BLaER1 treated with 17β-estradiol and CSF1 and Interleukin-3, amounts not matched to agents 10 nM and 100 nM (cell line): ENCODE data around the gene FAM217A.

Experiments
- H3K27ac ChIP-seq, 11 experiments: shearing (Covaris generic); formaldehyde crosslinking; 2 replicates each; pipeline ENCODE4 v1.8.1; 2022
- H3K27me3 ChIP-seq, 11 experiments: shearing (Covaris generic); formaldehyde crosslinking; 2 replicates each; pipeline ENCODE4 v1.8.1; 2022
- H3K36me3 ChIP-seq, 11 experiments: shearing (Covaris generic); formaldehyde crosslinking; 2 replicates each; pipeline ENCODE4 v1.8.1; 2022
- H3K4me1 ChIP-seq, 10 experiments: shearing (Covaris generic); formaldehyde crosslinking; 2 replicates each; pipeline ENCODE4 v1.8.1; 2022
- H3K4me2 ChIP-seq, 11 experiments: shearing (Covaris generic); formaldehyde crosslinking; 2 replicates each; pipeline ENCODE4 v1.8.1; 2022
- H3K4me3 ChIP-seq, 10 experiments: shearing (Covaris generic); formaldehyde crosslinking; 2 replicates each; pipeline ENCODE4 v1.8.1; 2022
- H3K9ac ChIP-seq, 11 experiments: shearing (Covaris generic); formaldehyde crosslinking; 2 replicates each; pipeline ENCODE4 v1.8.1; 2022
- H3K9me3 ChIP-seq, 11 experiments: shearing (Covaris generic); formaldehyde crosslinking; replicated peaks in 1 of 11; 2 replicates each; pipeline ENCODE4 v1.8.1; 2022
- H4K20me1 ChIP-seq, 11 experiments: shearing (Covaris generic); formaldehyde crosslinking; 2 replicates each; pipeline ENCODE4 v1.8.1; 2022
- Cebpa-rat ChIP-seq, 11 experiments: shearing (Covaris generic); IDR thresholded peaks; 2 replicates each; pipeline ENCODE4 v1.8.1; 2022

Gene FAM217A

GRCh38 chr6:4067673-4068072, 11.3 kb downstream of the FAM217A start:
- Histone ChIP-seq H4K20me1 (peaks cover 0 to 12% (median 0%) of the 10 kb centered on the region in 11 experiments; a peak in 5 of 22 replicates), H3K9ac (no peak overlapping the region), H3K9me3 (no peaks in the 10 kb centered on the region), H3K4me3 (no peak overlapping the region), H3K27ac (no peak overlapping the region), H3K4me2 (no peak overlapping the region), H3K36me3 (peaks cover 31 to 38% (median 35%) of the 10 kb centered on the region in 11 experiments), H3K4me1 (no peaks in the 10 kb centered on the region), H3K27me3 (no peaks in the 10 kb centered on the region)
- TF ChIP-seq Cebpa-rat (IDR thresholded peaks at IDR 0.05) = no peak

- Histone ChIP-seq H3K4me3 (no peak overlapping the region), H3K27me3 (no peaks in the 10 kb centered on the region), H3K4me1 (no peaks in the 10 kb centered on the region), H3K9ac (no peak overlapping the region), H3K9me3 (no peaks in the 10 kb centered on the region), H4K20me1 (peaks cover 0 to 15% (median 0%) of the 10 kb centered on the region in 11 experiments; a peak in 5 of 22 replicates), H3K4me2 (no peak overlapping the region), H3K27ac (no peak overlapping the region), H3K36me3 (peaks cover 46 to 53% (median 50%) of the 10 kb centered on the region in 11 experiments)
- no peak for TF ChIP-seq Cebpa-rat (IDR thresholded peaks at IDR 0.05)
Measured at GRCh38 chr6:4066029-4066755, 12.7 kb downstream of the FAM217A start.

GRCh38 chr6:4059115-4059777, 19.7 kb downstream of the FAM217A start:
- Histone ChIP-seq H3K9me3 (no peaks in the 10 kb centered on the region), H3K27me3 (no peaks in the 10 kb centered on the region), H3K4me3 (no peak overlapping the region), H3K36me3 (peaks cover 95 to 100% (median 99%) of the 10 kb centered on the region in 11 experiments), H3K4me1 (peaks cover 0 to 20% (median 6%) of the 10 kb centered on the region in 10 experiments; a peak in 9 of 20 replicates), H3K27ac (peak overlapping the region in 4 of 11 experiments; percentile 10 to 38 (median 22); a peak in 5 of 22 replicates), H3K4me2 (peak overlapping the region in 4 of 11 experiments; percentile 31 to 49 (median 48); a peak in 7 of 22 replicates), H4K20me1 (peaks cover 11 to 51% (median 24%) of the 10 kb centered on the region in 11 experiments; a peak in 17 of 22 replicates), H3K9ac (peak overlapping the region in 3 of 11 experiments; percentile 15 to 50 (median 45); a peak in 3 of 22 replicates)
- TF ChIP-seq Cebpa-rat (IDR thresholded peaks at IDR 0.05) = no peak

- TF ChIP-seq Cebpa-rat (IDR thresholded peaks at IDR 0.05) = no peak
- Histone ChIP-seq H3K4me2 (no peak overlapping the region), H3K4me1 (peaks cover 0 to 20% (median 6%) of the 10 kb centered on the region in 10 experiments; a peak in 9 of 20 replicates), H3K4me3 (no peak overlapping the region), H3K9me3 (no peaks in the 10 kb centered on the region), H3K27ac (no peak overlapping the region), H3K36me3 (peaks cover 95 to 100% (median 100%) of the 10 kb centered on the region in 11 experiments), H3K9ac (no peak overlapping the region), H3K27me3 (no peaks in the 10 kb centered on the region), H4K20me1 (peaks cover 21 to 70% (median 37%) of the 10 kb centered on the region in 11 experiments; a peak in 20 of 22 replicates)
Measured at GRCh38 chr6:4057036-4057435, 21.9 kb downstream of the FAM217A start.

- H3K9ac ChIP-seq = no peak overlapping the region
- no peaks in the 10 kb centered on the region for H3K9me3 ChIP-seq
- H3K27me3 ChIP-seq = no peaks in the 10 kb centered on the region
- no peak overlapping the region for H3K27ac ChIP-seq
- no peak for TF ChIP-seq Cebpa-rat (IDR thresholded peaks at IDR 0.05)
- H3K4me2 ChIP-seq = no peak overlapping the region
- H3K4me1 ChIP-seq = peaks cover 0 to 20% (median 6%) of the 10 kb centered on the region in 10 experiments; a peak in 9 of 20 replicates
- H3K4me3 ChIP-seq = no peak overlapping the region
- peaks cover 22 to 80% (median 48%) of the 10 kb centered on the region in 11 experiments; a peak in 20 of 22 replicates for H4K20me1 ChIP-seq
- H3K36me3 ChIP-seq = peaks cover 95 to 100% (median 100%) of the 10 kb centered on the region in 11 experiments
Measured at GRCh38 chr6:4055420-4056041, 23.4 kb downstream of the FAM217A start.

- H3K4me2 ChIP-seq = no peak overlapping the region
- no peak overlapping the region for H3K9ac ChIP-seq
- H3K36me3 ChIP-seq = peaks cover 94 to 100% (median 97%) of the 10 kb centered on the region in 11 experiments
- no peak overlapping the region for H3K27ac ChIP-seq
- TF ChIP-seq Cebpa-rat (IDR thresholded peaks at IDR 0.05) = no peak
- no peak overlapping the region for H3K4me3 ChIP-seq
- H3K27me3 ChIP-seq = no peaks in the 10 kb centered on the region
- peaks cover 35 to 76% (median 55%) of the 10 kb centered on the region in 11 experiments; a peak in 20 of 22 replicates for H4K20me1 ChIP-seq
- no peaks in the 10 kb centered on the region for H3K9me3 ChIP-seq
- H3K4me1 ChIP-seq = no peaks in the 10 kb centered on the region
Measured at GRCh38 chr6:4049246-4049645, 29.7 kb downstream of the FAM217A start.

GRCh38 chr6:4041480-4041879, 37.5 kb downstream of the FAM217A start:
- peaks cover 73 to 100% (median 94%) of the 10 kb centered on the region in 11 experiments for H4K20me1 ChIP-seq
- no peak overlapping the region for H3K4me2 ChIP-seq
- H3K9ac ChIP-seq = no peak overlapping the region

GRCh38 chr6:4039348-4039747, 39.6 kb downstream of the FAM217A start:
- H3K4me3 ChIP-seq = no peak overlapping the region
- no peaks in the 10 kb centered on the region for H3K9me3 ChIP-seq
- H3K9ac ChIP-seq = no peak overlapping the region
- peaks cover 91 to 100% (median 98%) of the 10 kb centered on the region in 11 experiments for H3K36me3 ChIP-seq
- H3K27ac ChIP-seq = no peak overlapping the region
- no peak for TF ChIP-seq Cebpa-rat (IDR thresholded peaks at IDR 0.05)
- no peaks in the 10 kb centered on the region for H3K27me3 ChIP-seq
- no peak overlapping the region for H3K4me2 ChIP-seq
- H3K4me1 ChIP-seq = no peaks in the 10 kb centered on the region
- H4K20me1 ChIP-seq = peaks cover 77 to 100% (median 94%) of the 10 kb centered on the region in 11 experiments; a peak in 21 of 22 replicates

More at GRCh38 chr6:4041480-4041879, 37.5 kb downstream of the FAM217A start:
- H3K4me3 ChIP-seq = no peak overlapping the region
- H3K4me1 ChIP-seq = no peaks in the 10 kb centered on the region
- no peaks in the 10 kb centered on the region for H3K9me3 ChIP-seq
- peaks cover 97 to 100% (median 99%) of the 10 kb centered on the region in 11 experiments for H3K36me3 ChIP-seq
- TF ChIP-seq Cebpa-rat (IDR thresholded peaks at IDR 0.05) = no peak
- H3K27me3 ChIP-seq = no peaks in the 10 kb centered on the region
- no peak overlapping the region for H3K27ac ChIP-seq

- Histone ChIP-seq H4K20me1 (peaks cover 87 to 100% (median 98%) of the 10 kb centered on the region in 11 experiments; a peak in 21 of 22 replicates), H3K4me1 (peaks cover 0 to 11% (median 0%) of the 10 kb centered on the region in 10 experiments; a peak in 4 of 20 replicates), H3K9ac (no peak overlapping the region), H3K36me3 (peaks cover 82 to 100% (median 95%) of the 10 kb centered on the region in 11 experiments), H3K27ac (no peak overlapping the region), H3K9me3 (no peaks in the 10 kb centered on the region), H3K4me3 (no peak overlapping the region), H3K27me3 (no peaks in the 10 kb centered on the region), H3K4me2 (no peak overlapping the region)
- no peak for TF ChIP-seq Cebpa-rat (IDR thresholded peaks at IDR 0.05)
Measured at GRCh38 chr6:4036581-4036980, 42.4 kb downstream of the FAM217A start.
